ENCODE results near the gene AMZ1. TPM values are rescaled to one million over a fixed set of nuclear protein-coding genes. Genes with fewer than 3 reads are reported as not detected.

Gene AMZ1
- polyA plus RNA-seq, 1 experiment: 0.43 TPM

GRCh38 chr7:2650451-2650850 is 37.6 kb upstream of the AMZ1 start:
- Histone ChIP-seq H3K4me3 (ENCODE audit: low read depth, low read length) (no peak overlapping the region), H3K9me3 (ENCODE audit: control insufficient read depth, insufficient read depth, low read length) (no peaks in the 10 kb centered on the region; the same call in 1 of the 2 replicates), H3K27me3 (ENCODE audit: control insufficient read depth, insufficient read depth, low read length) (no peaks in the 10 kb centered on the region), H3K27ac (ENCODE audit: low read depth, low read length) (no peak overlapping the region)
- ChIA-PET CTCF (no interaction called here), POLR2A (interaction anchor here (1.0 kb wide), 1 partner anchor 8 kb away, joined by 3 read pairs; no protein-coding TSS in a partner anchor)
- TF ChIP-seq, protein P1, sequence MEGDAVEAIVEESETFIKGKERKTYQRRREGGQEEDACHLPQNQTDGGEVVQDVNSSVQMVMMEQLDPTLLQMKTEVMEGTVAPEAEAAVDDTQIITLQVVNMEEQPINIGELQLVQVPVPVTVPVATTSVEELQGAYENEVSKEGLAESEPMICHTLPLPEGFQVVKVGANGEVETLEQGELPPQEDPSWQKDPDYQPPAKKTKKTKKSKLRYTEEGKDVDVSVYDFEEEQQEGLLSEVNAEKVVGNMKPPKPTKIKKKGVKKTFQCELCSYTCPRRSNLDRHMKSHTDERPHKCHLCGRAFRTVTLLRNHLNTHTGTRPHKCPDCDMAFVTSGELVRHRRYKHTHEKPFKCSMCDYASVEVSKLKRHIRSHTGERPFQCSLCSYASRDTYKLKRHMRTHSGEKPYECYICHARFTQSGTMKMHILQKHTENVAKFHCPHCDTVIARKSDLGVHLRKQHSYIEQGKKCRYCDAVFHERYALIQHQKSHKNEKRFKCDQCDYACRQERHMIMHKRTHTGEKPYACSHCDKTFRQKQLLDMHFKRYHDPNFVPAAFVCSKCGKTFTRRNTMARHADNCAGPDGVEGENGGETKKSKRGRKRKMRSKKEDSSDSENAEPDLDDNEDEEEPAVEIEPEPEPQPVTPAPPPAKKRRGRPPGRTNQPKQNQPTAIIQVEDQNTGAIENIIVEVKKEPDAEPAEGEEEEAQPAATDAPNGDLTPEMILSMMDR (IDR thresholded peaks at IDR 0.05; ENCODE audit: low read depth, low read length): no peak
- no peak for DNase-seq (ENCODE audit: low read depth, low spot score)

DNA sequence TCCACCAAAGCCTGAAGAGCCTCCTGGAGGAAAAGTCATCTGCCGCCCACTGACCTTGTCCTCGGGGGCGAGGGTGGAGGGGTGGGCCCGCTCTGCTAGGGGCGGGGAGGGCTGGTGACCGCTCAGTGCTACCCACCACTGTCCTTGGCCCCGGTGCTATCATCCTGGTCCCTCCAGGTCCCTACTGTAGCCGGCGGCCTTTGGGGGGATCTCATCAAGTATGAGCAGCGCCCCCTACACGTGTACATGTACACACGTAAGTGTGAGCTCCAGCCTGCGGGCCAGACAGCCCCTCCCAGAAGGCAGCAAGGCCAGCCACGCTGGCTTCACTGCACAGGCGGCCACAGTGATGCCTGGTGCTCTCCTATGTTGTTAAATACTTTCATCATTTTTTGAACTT is 36.7 kb upstream of the AMZ1 start:
- no peak overlapping the region for H3K27ac ChIP-seq (ENCODE audit: low read depth, low read length)
- no peak for DNase-seq (ENCODE audit: low read depth, low spot score)
- H3K27me3 ChIP-seq (ENCODE audit: control insufficient read depth, insufficient read depth, low read length): no peaks in the 10 kb centered on the region
- ChIA-PET POLR2A (no interaction called here), CTCF (no interaction called here)
- TF ChIP-seq, protein P1 (IDR thresholded peaks at IDR 0.05; ENCODE audit: low read depth, low read length): no peak
- H3K9me3 ChIP-seq (ENCODE audit: control insufficient read depth, insufficient read depth, low read length): no peaks in the 10 kb centered on the region; the same call in 1 of the 2 replicates
- H3K4me3 ChIP-seq (ENCODE audit: low read depth, low read length): no peak overlapping the region

DNA sequence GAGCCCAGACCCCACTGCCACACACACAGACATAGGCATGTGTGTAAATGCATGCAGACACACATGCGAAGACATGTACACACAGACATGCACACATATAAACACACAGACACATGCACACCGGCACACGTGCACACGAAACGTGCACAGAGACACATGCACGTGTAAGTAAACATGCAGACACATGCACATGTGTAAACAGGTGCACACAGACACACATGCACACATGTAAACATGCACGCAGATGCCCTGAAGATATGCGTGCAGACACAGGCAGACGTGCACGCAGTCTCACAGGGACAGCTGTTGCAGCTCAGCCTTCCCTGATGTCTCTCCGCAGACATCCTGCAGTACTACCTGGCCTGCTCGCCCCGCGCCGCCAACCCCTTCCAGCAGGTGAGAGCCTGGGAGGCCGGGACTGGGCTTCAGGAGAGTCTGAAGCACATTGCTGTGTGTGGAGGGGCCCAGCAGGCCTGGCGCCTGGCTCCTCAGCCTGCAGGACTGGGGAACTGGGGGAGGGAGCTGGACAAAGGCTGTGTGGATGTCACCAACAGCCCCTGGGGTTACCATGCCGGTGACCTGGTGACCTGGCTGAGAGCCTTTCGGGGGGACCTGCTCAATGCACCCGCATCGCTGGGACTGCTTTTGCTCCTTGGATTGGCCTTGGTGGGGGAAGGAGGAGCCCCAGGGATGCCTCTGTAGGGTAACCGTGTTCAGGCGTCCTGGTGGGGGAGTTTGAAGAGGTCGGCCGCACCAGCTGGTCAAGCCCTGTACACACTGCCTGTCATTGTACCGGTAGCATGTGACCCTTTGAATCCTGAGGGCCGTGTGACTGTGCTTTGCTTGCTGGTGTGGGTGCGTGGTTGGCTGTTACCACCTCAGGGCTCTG is 35.9 kb upstream of the AMZ1 start:
- H3K27ac ChIP-seq (ENCODE audit: low read depth, low read length): no peak overlapping the region
- DNase-seq (ENCODE audit: low read depth, low spot score): no peak
- TF ChIP-seq, protein P1 (IDR thresholded peaks at IDR 0.05; ENCODE audit: low read depth, low read length): no peak
- no peaks in the 10 kb centered on the region for H3K27me3 ChIP-seq (ENCODE audit: control insufficient read depth, insufficient read depth, low read length)
- POLR2A ChIA-PET: no interaction called here
- CTCF ChIA-PET: no interaction called here
- H3K4me3 ChIP-seq (ENCODE audit: low read depth, low read length): no peak overlapping the region
- H3K9me3 ChIP-seq (ENCODE audit: control insufficient read depth, insufficient read depth, low read length): no peaks in the 10 kb centered on the region; the same call in 1 of the 2 replicates

GRCh38 chr7:2652736-2653060 is 35.3 kb upstream of the AMZ1 start:
- TF ChIP-seq, protein P1 (IDR thresholded peaks at IDR 0.05; ENCODE audit: low read depth, low read length): no peak
- CTCF ChIA-PET: no interaction called here
- no peak overlapping the region for H3K27ac ChIP-seq (ENCODE audit: low read depth, low read length)
- H3K4me3 ChIP-seq (ENCODE audit: low read depth, low read length): no peak overlapping the region
- POLR2A ChIA-PET: interaction anchor here (1.1 kb wide), 1 partner anchor 10 kb away, joined by 3 read pairs; no protein-coding TSS in a partner anchor
- no peaks in the 10 kb centered on the region for H3K27me3 ChIP-seq (ENCODE audit: control insufficient read depth, insufficient read depth, low read length)
- H3K9me3 ChIP-seq (ENCODE audit: control insufficient read depth, insufficient read depth, low read length): no peaks in the 10 kb centered on the region; the same call in 1 of the 2 replicates
- DNase-seq (ENCODE audit: low read depth, low spot score): no peak

DNA sequence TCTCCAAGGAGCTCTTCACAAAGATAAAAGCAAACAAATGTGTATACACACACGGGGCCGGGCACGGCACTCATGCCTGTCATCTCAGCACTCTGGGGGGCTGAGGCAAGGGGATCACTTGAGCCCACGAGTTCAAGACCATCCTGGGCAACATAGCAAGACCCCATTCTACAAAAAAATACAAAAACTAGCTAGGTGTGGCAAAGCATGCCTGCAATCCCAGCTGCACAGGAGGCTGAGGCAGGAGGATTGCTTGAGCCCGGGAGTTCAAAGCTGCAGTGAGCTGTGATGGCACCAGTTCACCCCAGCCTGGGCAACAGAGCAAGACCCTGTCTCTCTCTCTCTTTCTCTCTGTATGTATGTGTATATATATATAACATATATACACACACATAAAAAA is 33.9 kb upstream of the AMZ1 start:
- no peak overlapping the region for H3K4me3 ChIP-seq (ENCODE audit: low read depth, low read length)
- no peaks in the 10 kb centered on the region for H3K27me3 ChIP-seq (ENCODE audit: control insufficient read depth, insufficient read depth, low read length)
- CTCF ChIA-PET: no interaction called here
- no peak for DNase-seq (ENCODE audit: low read depth, low spot score)
- H3K9me3 ChIP-seq (ENCODE audit: control insufficient read depth, insufficient read depth, low read length): no peaks in the 10 kb centered on the region; the same call in 1 of the 2 replicates
- H3K27ac ChIP-seq (ENCODE audit: low read depth, low read length): no peak overlapping the region
- POLR2A ChIA-PET: interaction anchor here (1.1 kb wide), 1 partner anchor 11 kb away, joined by 3 read pairs; no protein-coding TSS in a partner anchor
- TF ChIP-seq, protein P1 (IDR thresholded peaks at IDR 0.05; ENCODE audit: low read depth, low read length): no peak

All from AG04450 (cell line).